GM12892 (cell line): ENCODE data around the gene MTCL1.

Experiments used
- POLR2AphosphoS5 ChIP-seq: IDR thresholded peaks from 2 replicates; pipeline ENCODE4 v1.6.1; 2011; ENCODE audit warnings: low read depth, low read length, control low read depth
- TAF1 ChIP-seq: IDR thresholded peaks from 2 replicates; pipeline ENCODE4 v1.6.1; 2011; ENCODE audit warnings: low read depth, mild to moderate bottlenecking, control low read depth, low read length, borderline replicate concordance

GRCh38 chr18:8715599-8715998, 10.2 kb downstream of the MTCL1 start:
- TF ChIP-seq POLR2AphosphoS5 (no peak), TAF1 (no peak)
